VCaP (cell line): ENCODE data around the gene SMARCA4.
"Not testable (repeated sequence)": the region's sequence is repeated elsewhere in the genome, so short reads cannot be mapped to it uniquely, and the experiment has no call there.

ENCODE experiments used
- H3K27ac ChIP-seq: fragments of 450-650 bp; 2 replicates; pipeline ENCODE4 v1.5.1; 2017
- CTCF ChIP-seq: fragments of 450-650 bp; conservative IDR thresholded peaks from 2 replicates; pipeline ENCODE4 v1.5.1; 2017; ENCODE audit warnings: mild to moderate bottlenecking, moderate library complexity

Gene SMARCA4

DNA sequence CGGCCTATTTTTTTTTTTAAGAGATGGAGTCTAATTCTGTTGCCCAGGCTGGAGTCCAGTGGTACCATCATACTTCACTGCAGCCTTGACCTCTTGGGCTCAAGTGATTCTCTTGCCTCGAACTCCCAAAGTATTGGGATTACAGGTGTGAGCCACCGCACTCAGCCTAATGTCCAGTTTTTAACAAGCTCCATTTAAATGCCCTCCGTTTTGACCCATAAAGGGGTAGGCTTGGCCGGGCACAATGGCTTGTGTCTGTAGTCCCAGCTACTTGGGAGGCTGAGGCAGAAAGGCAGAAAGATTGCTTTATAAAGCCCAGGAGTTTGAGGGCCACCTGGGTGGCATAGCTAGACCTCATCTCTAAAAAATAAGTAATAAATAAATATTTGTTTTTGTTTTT is 140.2 kb downstream of the SMARCA4 start:
- no peak overlapping the region for H3K27ac ChIP-seq
- no peak for TF ChIP-seq CTCF

GRCh38 chr19:11102944-11103343 is 142.1 kb downstream of the SMARCA4 start:
- H3K27ac ChIP-seq, result no peak overlapping the region
- no peak for TF ChIP-seq CTCF

DNA sequence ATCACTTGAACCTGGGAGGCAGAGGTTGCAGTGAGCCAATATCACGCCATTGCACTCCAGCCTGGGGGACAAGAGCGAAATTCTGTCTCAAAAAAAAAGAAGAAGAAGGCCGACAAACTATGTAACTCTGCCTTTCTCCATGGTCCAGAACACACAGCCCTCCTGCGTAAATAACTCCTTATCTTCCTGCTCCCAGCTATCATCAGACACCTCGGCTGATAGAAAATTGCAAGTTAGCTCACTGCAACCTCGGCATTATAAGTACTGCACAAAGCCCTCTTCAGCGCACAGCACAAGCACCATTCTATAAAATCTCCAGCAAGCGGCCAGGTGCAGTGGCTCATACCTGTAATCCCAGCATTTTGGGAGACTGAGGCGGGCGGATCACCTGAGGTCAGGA is 142.8 kb downstream of the SMARCA4 start:
- H3K27ac ChIP-seq, result not testable (repeated sequence)

DNA sequence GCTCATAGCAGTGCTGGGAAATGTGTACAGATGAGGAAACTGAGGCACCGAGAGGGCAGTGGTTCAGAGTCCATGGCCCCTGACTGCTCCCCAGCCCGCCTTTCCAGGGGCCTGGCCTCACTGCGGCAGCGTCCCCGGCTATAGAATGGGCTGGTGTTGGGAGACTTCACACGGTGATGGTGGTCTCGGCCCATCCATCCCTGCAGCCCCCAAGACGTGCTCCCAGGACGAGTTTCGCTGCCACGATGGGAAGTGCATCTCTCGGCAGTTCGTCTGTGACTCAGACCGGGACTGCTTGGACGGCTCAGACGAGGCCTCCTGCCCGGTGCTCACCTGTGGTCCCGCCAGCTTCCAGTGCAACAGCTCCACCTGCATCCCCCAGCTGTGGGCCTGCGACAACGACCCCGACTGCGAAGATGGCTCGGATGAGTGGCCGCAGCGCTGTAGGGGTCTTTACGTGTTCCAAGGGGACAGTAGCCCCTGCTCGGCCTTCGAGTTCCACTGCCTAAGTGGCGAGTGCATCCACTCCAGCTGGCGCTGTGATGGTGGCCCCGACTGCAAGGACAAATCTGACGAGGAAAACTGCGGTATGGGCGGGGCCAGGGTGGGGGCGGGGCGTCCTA is 144.3 kb downstream of the SMARCA4 start:
- TF ChIP-seq CTCF, result no peak
- H3K27ac ChIP-seq, result no peak overlapping the region

GRCh38 chr19:11106477-11106876 is 145.6 kb downstream of the SMARCA4 start:
- no peak overlapping the region for H3K27ac ChIP-seq
- TF ChIP-seq CTCF, result no peak

DNA sequence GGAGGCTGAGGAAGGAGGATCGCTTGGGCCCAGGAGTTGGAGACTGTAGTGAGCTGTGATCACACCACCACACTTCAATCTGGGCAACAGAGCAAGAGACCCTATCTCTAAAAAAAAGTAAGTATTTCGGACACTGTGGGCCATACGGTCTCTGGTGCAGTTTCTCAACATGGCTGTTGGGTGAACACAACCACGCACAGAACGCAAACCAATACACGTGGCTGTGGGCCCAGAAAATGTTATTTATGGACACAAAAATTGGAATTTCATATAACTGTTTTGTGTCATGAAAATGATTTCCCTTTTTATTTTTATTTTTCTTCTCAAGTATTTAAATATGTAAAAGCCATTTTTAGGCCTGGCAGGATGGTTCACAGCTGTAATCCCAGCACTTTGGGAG is 147.9 kb downstream of the SMARCA4 start:
- H3K27ac ChIP-seq, result no peak overlapping the region
- no peak for TF ChIP-seq CTCF

GRCh38 chr19:11111117-11111770 is 150.4 kb downstream of the SMARCA4 start:
- H3K27ac ChIP-seq, result no peak overlapping the region
- no peak for TF ChIP-seq CTCF

GRCh38 chr19:11111771-11112144 is 150.9 kb downstream of the SMARCA4 start:
- no peak for TF ChIP-seq CTCF
- H3K27ac ChIP-seq, result no peak overlapping the region
